ENCODE results near the gene TBC1D22A. TPM values are rescaled to one million over a fixed set of nuclear protein-coding genes. Genes with fewer than 3 reads are reported as not detected.
"Not testable (repeated sequence)": the region's sequence is repeated elsewhere in the genome, so short reads cannot be mapped to it uniquely, and the experiment has no call there.

The TBC1D22A gene
- total RNA-seq, 6 experiments from 2014 or later, result 20.4 to 24.1 (median 22.2) TPM

GRCh38 chr22:46781291-46781690, 18.8 kb downstream of the TBC1D22A start:
- Mint-ChIP-seq H3K27me3 (ENCODE audit: insufficient read depth) (no peaks in the 10 kb centered on the region), H3K4me3 (no peak overlapping the region), H3K36me3 (ENCODE audit: low read depth) (peaks cover 6% of the 10 kb centered on the region; the same call in 1 of the 2 replicates), H3K27ac (no peak overlapping the region), H3K9me3 (no peaks in the 10 kb centered on the region), H3K4me1 (ENCODE audit: low read depth) (no peaks in the 10 kb centered on the region; the same call in 1 of the 2 replicates)
- DNase-seq, result no peak
- no peak for TF ChIP-seq CTCF (IDR thresholded peaks at IDR 0.05)

GRCh38 chr22:46782200-46782599, 19.8 kb downstream of the TBC1D22A start:
- H3K4me1 Mint-ChIP-seq (ENCODE audit: low read depth); DNase-seq; H3K9me3 Mint-ChIP-seq; H3K27ac Mint-ChIP-seq; H3K4me3 Mint-ChIP-seq; H3K27me3 Mint-ChIP-seq (ENCODE audit: insufficient read depth): not testable (repeated sequence)
- peaks cover 12% of the 10 kb centered on the region for H3K36me3 Mint-ChIP-seq (ENCODE audit: low read depth)

- Mint-ChIP-seq H3K4me1 (ENCODE audit: low read depth) (no peaks in the 10 kb centered on the region), H3K9me3 (no peaks in the 10 kb centered on the region), H3K4me3 (no peak overlapping the region), H3K36me3 (ENCODE audit: low read depth) (peaks cover 12% of the 10 kb centered on the region), H3K27ac (no peak overlapping the region), H3K27me3 (ENCODE audit: insufficient read depth) (no peaks in the 10 kb centered on the region; the same call in 1 of the 2 replicates)
- DNase-seq, result no peak
- TF ChIP-seq CTCF (IDR thresholded peaks at IDR 0.05), result no peak
These were observed 21.3 kb downstream of the TBC1D22A start for GRCh38 chr22:46783721-46784120.

GRCh38 chr22:46788441-46789172, 26.2 kb downstream of the TBC1D22A start:
- Mint-ChIP-seq H3K4me1 (ENCODE audit: low read depth) (peaks cover 7% of the 10 kb centered on the region), H3K4me3 (no peak overlapping the region), H3K27ac (no peak overlapping the region), H3K36me3 (ENCODE audit: low read depth) (peaks cover 12% of the 10 kb centered on the region), H3K9me3 (no peaks in the 10 kb centered on the region), H3K27me3 (ENCODE audit: insufficient read depth) (peaks cover 1% of the 10 kb centered on the region; the same call in 1 of the 2 replicates)
- no peak for TF ChIP-seq CTCF (IDR thresholded peaks at IDR 0.05)
- DNase-seq, result no peak

GRCh38 chr22:46789992-46790391, 27.5 kb downstream of the TBC1D22A start:
- DNase-seq, result no peak
- Mint-ChIP-seq H3K36me3 (ENCODE audit: low read depth) (peaks cover 12% of the 10 kb centered on the region), H3K4me1 (ENCODE audit: low read depth) (peaks cover 7% of the 10 kb centered on the region), H3K9me3 (no peaks in the 10 kb centered on the region), H3K4me3 (no peak overlapping the region), H3K27me3 (ENCODE audit: insufficient read depth) (peaks cover 1% of the 10 kb centered on the region; the same call in 1 of the 2 replicates), H3K27ac (no peak overlapping the region)
- TF ChIP-seq CTCF (IDR thresholded peaks at IDR 0.05), result no peak

GRCh38 chr22:46791201-46791731, 28.8 kb downstream of the TBC1D22A start:
- Mint-ChIP-seq H3K4me3 (no peak overlapping the region), H3K27ac (peak overlapping the region; percentile 76), H3K4me1 (ENCODE audit: low read depth) (peaks cover 7% of the 10 kb centered on the region), H3K27me3 (ENCODE audit: insufficient read depth) (peaks cover 1% of the 10 kb centered on the region; the same call in 1 of the 2 replicates), H3K9me3 (no peaks in the 10 kb centered on the region), H3K36me3 (ENCODE audit: low read depth) (peaks cover 6% of the 10 kb centered on the region; the same call in 1 of the 2 replicates)
- peak; percentile 36 for DNase-seq
- TF ChIP-seq CTCF (IDR thresholded peaks at IDR 0.05), result no peak

All from HFFc6 (cell line).